ENCODE measurements around the gene TTLL5. TPM values are rescaled to one million over a fixed set of nuclear protein-coding genes. Genes with fewer than 3 reads are reported as not detected.

The TTLL5 gene
- total RNA-seq, 1 experiment from 2014 or later = 35.7 TPM

DNA sequence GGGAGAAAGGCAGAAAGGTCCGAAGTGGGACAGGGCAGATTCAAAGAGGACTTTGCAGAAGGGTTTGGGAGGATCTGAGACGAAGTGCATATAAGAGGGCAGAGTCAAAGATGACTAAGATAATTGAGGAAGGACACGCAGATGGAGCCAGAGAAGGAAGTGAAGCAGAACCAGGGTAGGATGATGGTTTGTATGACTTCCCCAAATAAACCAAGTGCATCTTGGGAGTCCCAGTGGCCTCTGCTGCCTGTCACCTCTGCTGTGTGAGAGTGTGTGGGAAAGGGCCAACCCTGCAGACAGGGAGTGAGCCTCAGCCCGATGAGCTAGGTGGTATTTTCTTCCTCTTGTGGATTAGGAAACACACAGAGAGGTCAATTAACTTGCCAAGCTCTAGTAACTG lies 45.8 kb upstream of the TTLL5 start:
- H3K4me1 Mint-ChIP-seq = 0 out of 4 replicates have a peak, but pooled peaks cover 0 to 2% of the 10 kb centered on the region in 2 experiments
- WGBS (ENCODE audit: extremely low coverage, insufficient read length, low lambda C conversion rate) = no CpG with 5 or more reads among the region's 4 CpGs
- no peak overlapping the region for H3K14ac ChIP-seq (ENCODE audit: insufficient read depth, low read length)

More for the DNA sequence above, 45.8 kb upstream of the TTLL5 start:
- TF ChIP-seq, protein P1, sequence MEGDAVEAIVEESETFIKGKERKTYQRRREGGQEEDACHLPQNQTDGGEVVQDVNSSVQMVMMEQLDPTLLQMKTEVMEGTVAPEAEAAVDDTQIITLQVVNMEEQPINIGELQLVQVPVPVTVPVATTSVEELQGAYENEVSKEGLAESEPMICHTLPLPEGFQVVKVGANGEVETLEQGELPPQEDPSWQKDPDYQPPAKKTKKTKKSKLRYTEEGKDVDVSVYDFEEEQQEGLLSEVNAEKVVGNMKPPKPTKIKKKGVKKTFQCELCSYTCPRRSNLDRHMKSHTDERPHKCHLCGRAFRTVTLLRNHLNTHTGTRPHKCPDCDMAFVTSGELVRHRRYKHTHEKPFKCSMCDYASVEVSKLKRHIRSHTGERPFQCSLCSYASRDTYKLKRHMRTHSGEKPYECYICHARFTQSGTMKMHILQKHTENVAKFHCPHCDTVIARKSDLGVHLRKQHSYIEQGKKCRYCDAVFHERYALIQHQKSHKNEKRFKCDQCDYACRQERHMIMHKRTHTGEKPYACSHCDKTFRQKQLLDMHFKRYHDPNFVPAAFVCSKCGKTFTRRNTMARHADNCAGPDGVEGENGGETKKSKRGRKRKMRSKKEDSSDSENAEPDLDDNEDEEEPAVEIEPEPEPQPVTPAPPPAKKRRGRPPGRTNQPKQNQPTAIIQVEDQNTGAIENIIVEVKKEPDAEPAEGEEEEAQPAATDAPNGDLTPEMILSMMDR (conservative IDR thresholded peaks at IDR 0.05) = no peak
- H3K9me3 Mint-ChIP-seq = peaks cover 0 to 4% of the 10 kb centered on the region in 2 experiments; a peak in 3 of 5 replicates
- no peak overlapping the region for H2AK5ac ChIP-seq (ENCODE audit: insufficient read length, low read length)
- no peak overlapping the region for H2BK5ac ChIP-seq (ENCODE audit: insufficient read length, low read length)
- H3K23me2 ChIP-seq (ENCODE audit: insufficient read length, low read depth, low read length, poor library complexity, severe bottlenecking) = no peaks in the 10 kb centered on the region
- H3K27me3 Mint-ChIP-seq (ENCODE audit: low read depth) = peaks cover 3% of the 10 kb centered on the region
- no peak overlapping the region for H3K23ac ChIP-seq (ENCODE audit: insufficient read length, low read depth, low read length)
- H3T11ph ChIP-seq (ENCODE audit: low read length) = no peak overlapping the region
- DNase-seq = no peak
- no peak overlapping the region for H3K4me3 Mint-ChIP-seq
- no peaks in the 10 kb centered on the region for H3K27me3 ChIP-seq (ENCODE audit: insufficient read depth, low read length)
- H4K5ac ChIP-seq (ENCODE audit: insufficient read length, low read depth, low read length) = no peak overlapping the region
- H3K4ac ChIP-seq (ENCODE audit: low read depth, low read length) = no peak overlapping the region
- H3K9me3 ChIP-seq (ENCODE audit: control insufficient read depth, low read depth, low read length) = no peaks in the 10 kb centered on the region
- no peak overlapping the region for H3K4me2 ChIP-seq (ENCODE audit: insufficient read depth, insufficient read length, low read length)
- H2AFZ ChIP-seq (ENCODE audit: low read length) = no peak overlapping the region
- no peaks in the 10 kb centered on the region for H3K79me2 ChIP-seq (ENCODE audit: insufficient read depth, low read length)
- no peak overlapping the region for H2BK20ac ChIP-seq (ENCODE audit: low read depth, low read length, poor library complexity, severe bottlenecking)
- H3K9ac ChIP-seq (ENCODE audit: extremely low read depth, insufficient read length, low read length) = no peak overlapping the region
- H3K79me1 ChIP-seq (ENCODE audit: insufficient read depth, low read depth, low read length, poor library complexity, severe bottlenecking) = no peaks in the 10 kb centered on the region
- no peak overlapping the region for H2BK15ac ChIP-seq (ENCODE audit: low read depth, low read length)
- H3K4me1 ChIP-seq (ENCODE audit: insufficient read depth, low read length) = no peaks in the 10 kb centered on the region
- H4K20me1 ChIP-seq (ENCODE audit: control insufficient read depth, insufficient read depth, insufficient read length) = no peaks in the 10 kb centered on the region
- no peak overlapping the region for H2BK12ac ChIP-seq (ENCODE audit: insufficient read length, low read depth, low read length)
- H3K27ac Mint-ChIP-seq = no peak overlapping the region
- no peak overlapping the region for H2BK120ac ChIP-seq (ENCODE audit: low read depth, low read length, poor library complexity, severe bottlenecking)
- no peak overlapping the region for H3K18ac ChIP-seq (ENCODE audit: insufficient read length, low read depth, low read length)
- no peaks in the 10 kb centered on the region; a peak in 2 of 7 replicates for H3K36me3 Mint-ChIP-seq (ENCODE audit: insufficient read depth in 1 of 3, low read depth in 3 of 3)
- H4K8ac ChIP-seq (replicated peaks; ENCODE audit: insufficient read length, low read depth, low read length) = no peak overlapping the region
- H3K56ac ChIP-seq (ENCODE audit: insufficient read length, low read depth, low read length) = no peak overlapping the region
- no peak overlapping the region for H4K91ac ChIP-seq (ENCODE audit: insufficient read length, low read depth, low read length)
- no peak overlapping the region for H3K27ac ChIP-seq (ENCODE audit: insufficient read length, low read depth, low read length)
